Measurements from ENCODE around the gene ZNF225.
"Not testable (repeated sequence)": the region's sequence is repeated elsewhere in the genome, so short reads cannot be mapped to it uniquely, and the experiment has no call there.

The ZNF225 gene

DNA sequence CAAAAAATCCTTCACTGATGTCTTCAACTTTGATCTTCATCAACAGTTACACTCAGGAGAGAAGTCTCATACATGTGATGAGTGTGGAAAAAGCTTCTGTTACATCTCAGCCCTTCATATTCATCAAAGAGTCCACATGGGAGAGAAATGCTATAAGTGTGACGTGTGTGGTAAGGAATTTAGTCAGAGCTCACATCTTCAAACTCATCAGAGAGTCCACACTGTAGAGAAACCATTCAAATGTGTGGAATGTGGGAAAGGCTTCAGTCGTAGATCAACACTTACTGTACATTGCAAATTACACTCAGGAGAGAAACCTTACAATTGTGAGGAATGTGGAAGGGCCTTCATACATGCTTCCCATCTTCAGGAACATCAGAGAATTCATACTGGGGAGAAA lies 43.3 kb downstream of the ZNF225 start:
- DNase-seq (ENCODE audit: low read depth, low spot score), result no peak

DNA sequence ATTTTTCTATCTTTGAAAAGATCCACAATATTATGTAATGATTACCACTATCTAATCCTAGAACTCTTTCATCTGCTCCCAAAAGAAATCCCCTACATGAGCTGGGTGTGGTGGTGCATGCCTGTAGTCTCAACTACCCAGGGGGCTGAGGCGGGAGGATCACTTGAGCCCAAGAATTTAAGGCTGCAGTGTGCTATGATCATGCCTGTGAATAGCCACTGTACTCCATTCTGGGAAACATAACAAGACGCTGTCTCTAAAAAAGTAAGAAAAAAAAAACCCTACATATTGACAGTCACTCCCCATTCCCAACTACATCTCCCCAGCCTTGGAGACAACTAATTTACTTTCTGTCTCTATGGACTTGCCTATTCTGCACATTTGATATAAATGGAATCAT lies 50.6 kb downstream of the ZNF225 start:
- no peak for DNase-seq (ENCODE audit: low read depth, low spot score)

- no peak for DNase-seq (ENCODE audit: low read depth, low spot score)
Observed at GRCh38 chr19:44164327-44164672, 51.1 kb downstream of the ZNF225 start.

GRCh38 chr19:44164673-44165512 lies 51.7 kb downstream of the ZNF225 start, which contains the start of gene ZNF226:
TSS of gene ZNF226 (plus strand) at chr19:44165100. CDS start at chr19:44170081, 4,981 bp downstream.
- DNase-seq (ENCODE audit: low read depth, low spot score), result peak; percentile 67

DNA sequence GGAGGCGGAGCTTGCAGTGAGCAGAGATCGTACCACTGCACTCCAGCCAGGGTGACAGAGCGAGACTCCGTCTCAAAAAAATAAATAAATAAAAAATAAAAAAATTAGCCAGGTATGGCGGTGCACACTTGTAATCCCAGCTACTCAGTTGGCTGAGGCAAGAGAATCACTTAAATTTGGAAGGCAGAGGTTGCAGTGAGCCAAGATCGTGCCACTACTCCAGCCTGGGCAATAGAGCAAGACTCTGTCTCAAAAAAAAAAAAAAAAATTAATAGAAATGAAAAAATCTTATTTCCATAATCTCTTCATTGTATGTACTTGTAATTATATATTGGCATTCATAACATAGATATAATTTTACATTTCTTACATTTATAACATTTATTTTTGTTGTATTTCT lies 57.5 kb downstream of the ZNF225 start:
- DNase-seq (ENCODE audit: low read depth, low spot score), result not testable (repeated sequence)

- no peak for DNase-seq (ENCODE audit: low read depth, low spot score)
Observed at GRCh38 chr19:44176590-44176989, 63.4 kb downstream of the ZNF225 start.

DNA sequence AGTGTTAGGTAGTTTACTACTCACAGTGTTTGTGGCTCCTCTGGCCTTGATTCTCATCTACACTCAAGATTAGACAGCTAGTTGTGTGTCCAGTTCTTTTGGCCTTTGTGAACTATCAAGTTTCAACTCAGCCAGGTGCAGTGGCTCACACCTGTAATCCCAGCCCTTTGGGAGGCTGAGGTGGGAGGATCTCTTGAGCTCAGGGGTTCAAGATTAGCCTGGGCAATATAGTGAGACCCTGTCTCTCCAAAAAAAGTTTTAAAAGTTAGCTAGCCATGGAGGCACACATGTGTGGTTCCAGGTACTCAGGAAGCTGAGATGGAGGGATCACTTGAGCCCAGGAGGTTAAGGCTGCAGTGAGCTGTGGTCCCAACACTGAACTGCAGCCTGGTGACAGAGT lies 67.8 kb downstream of the ZNF225 start:
- DNase-seq (ENCODE audit: low read depth, low spot score), result no peak

DNA sequence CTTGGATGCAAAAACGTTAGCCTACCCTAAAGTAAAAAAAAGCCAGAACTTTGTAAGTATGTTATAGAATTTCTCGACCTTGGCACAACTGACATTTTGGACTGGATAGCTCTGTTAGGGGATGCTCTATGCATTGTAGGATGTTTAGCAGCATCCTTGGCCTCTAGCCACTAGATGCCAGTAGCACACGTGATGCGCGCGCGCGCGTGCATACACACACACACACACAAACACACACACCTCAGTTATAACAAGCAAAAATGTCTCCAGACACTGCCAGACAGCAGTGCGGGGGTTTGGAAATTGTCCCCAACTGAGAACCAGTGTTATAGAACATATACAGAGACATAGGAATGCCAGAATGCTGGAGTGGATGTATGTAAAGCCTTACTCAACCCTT lies 68.9 kb downstream of the ZNF225 start:
- DNase-seq (ENCODE audit: low read depth, low spot score), result no peak
